DOHH2 (cell line): Measurements from ENCODE around the gene GP1BB.

Source experiments
- H3F3A ChIP-seq: fragments of 200-600 bp; sonication (generic), shearing (Covaris generic); 2 replicates; pipeline ENCODE4 v1.6.0; 2016; ENCODE audit warnings: antibody characterized with exemption, mild to moderate bottlenecking; ENCODE audit not compliant: control insufficient read depth, insufficient read depth
- H3K27ac ChIP-seq: fragments of 200-600 bp; sonication (generic); 2 replicates; pipeline ENCODE4 v1.5.1; 2014; ENCODE audit warnings: low read depth, mild to moderate bottlenecking, low read length, moderate library complexity
- H3K27me3 ChIP-seq: fragments of 200-600 bp; sonication (generic); 2 replicates; pipeline ENCODE4 v1.6.1; 2014; ENCODE audit warnings: mild to moderate bottlenecking, low read length, mixed read lengths; ENCODE audit not compliant: control insufficient read depth
- H3K36me3 ChIP-seq: fragments of 200-600 bp; sonication (generic); 2 replicates; pipeline ENCODE4 v1.6.1; 2014; ENCODE audit warnings: mild to moderate bottlenecking, low read length, moderate library complexity, mixed read lengths; ENCODE audit not compliant: control insufficient read depth
- H3K4me1 ChIP-seq: fragments of 200-600 bp; sonication (generic); 2 replicates; pipeline ENCODE4 v1.6.1; 2014; ENCODE audit warnings: mild to moderate bottlenecking, low read length, mixed read lengths; ENCODE audit not compliant: control insufficient read depth
- H3K4me2 ChIP-seq: fragments of 200-600 bp; sonication (generic); 2 replicates; pipeline ENCODE4 v1.6.0; 2014; ENCODE audit warnings: mild to moderate bottlenecking, low read length, moderate library complexity
- H3K4me3 ChIP-seq: fragments of 200-600 bp; sonication (generic); 2 replicates; pipeline ENCODE4 v1.5.1; 2014; ENCODE audit warnings: mild to moderate bottlenecking, low read length, mixed read lengths
- H3K79me2 ChIP-seq: fragments of 200-600 bp; sonication (generic); 2 replicates; pipeline ENCODE4 v1.6.1; 2014; ENCODE audit warnings: mild to moderate bottlenecking, low read length, mixed read lengths; ENCODE audit not compliant: control insufficient read depth
- H3K9me2 ChIP-seq: fragments of 200-600 bp; sonication (generic); replicated peaks from 2 replicates; pipeline ENCODE4 v1.6.1; 2014; ENCODE audit warnings: mild to moderate bottlenecking, low read length, mixed read lengths; ENCODE audit not compliant: control insufficient read depth
- H3K9me3 ChIP-seq: fragments of 200-600 bp; sonication (generic); 2 replicates; pipeline ENCODE4 v1.6.1; 2014; ENCODE audit warnings: antibody characterized with exemption, low read length, mixed read lengths; ENCODE audit not compliant: control insufficient read depth, insufficient read depth
- H4K20me1 ChIP-seq: fragments of 200-600 bp; sonication (generic); 2 replicates; pipeline ENCODE4 v1.6.0; 2014; ENCODE audit warnings: low read depth, mild to moderate bottlenecking, antibody characterized with exemption, low read length, moderate library complexity; ENCODE audit not compliant: control insufficient read depth, insufficient read depth
- EZH2phosphoT487 ChIP-seq: fragments of 200-600 bp; sonication (generic); IDR thresholded peaks from 2 replicates; pipeline ENCODE4 v1.6.1; 2017; ENCODE audit warnings: borderline replicate concordance, mild to moderate bottlenecking, antibody characterized with exemption, low read length, moderate library complexity, mixed read lengths
- TF ChIP-seq, protein P1 (sequence below): fragments of 200-600 bp; sonication (generic); IDR thresholded peaks from one replicate; pipeline ENCODE4 v1.5.1; 2014; ENCODE audit warnings: antibody characterized with exemption, mild to moderate bottlenecking, low read depth, low read length; ENCODE audit not compliant: poor library complexity, severe bottlenecking

The GP1BB gene

DNA sequence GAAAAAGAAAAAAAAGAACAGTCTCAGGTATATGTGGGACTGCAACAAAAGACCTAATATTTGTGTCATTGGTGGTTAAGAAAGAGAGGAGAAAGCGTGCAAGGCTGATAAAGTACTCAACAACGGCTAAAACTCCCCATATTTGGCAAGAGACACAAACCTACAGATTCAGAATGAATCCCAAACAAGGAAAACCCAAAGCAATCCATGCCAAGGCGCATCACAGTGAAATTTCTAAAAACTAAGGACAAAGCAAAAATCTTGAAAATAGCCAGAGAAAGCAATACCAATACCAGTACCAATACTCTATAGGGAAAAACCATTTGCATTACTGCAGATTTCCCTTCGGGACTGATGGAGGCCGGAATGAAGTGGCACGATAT lies 41.5 kb upstream of the GP1BB start:
- Histone ChIP-seq H3K27ac (no peak overlapping the region), H3K4me3 (no peak overlapping the region), H3K9me3 (no peaks in the 10 kb centered on the region), H3K4me1 (no peaks in the 10 kb centered on the region), H4K20me1 (no peaks in the 10 kb centered on the region; the same call in 1 of the 2 replicates), H3K79me2 (no peaks in the 10 kb centered on the region), H3F3A (no peaks in the 10 kb centered on the region; the same call in 1 of the 2 replicates), H3K9me2 (no peaks in the 10 kb centered on the region), H3K27me3 (peaks cover 19% of the 10 kb centered on the region), H3K4me2 (no peak overlapping the region), H3K36me3 (no peaks in the 10 kb centered on the region)
- TF ChIP-seq EZH2phosphoT487: no peak
- TF ChIP-seq, protein P1, sequence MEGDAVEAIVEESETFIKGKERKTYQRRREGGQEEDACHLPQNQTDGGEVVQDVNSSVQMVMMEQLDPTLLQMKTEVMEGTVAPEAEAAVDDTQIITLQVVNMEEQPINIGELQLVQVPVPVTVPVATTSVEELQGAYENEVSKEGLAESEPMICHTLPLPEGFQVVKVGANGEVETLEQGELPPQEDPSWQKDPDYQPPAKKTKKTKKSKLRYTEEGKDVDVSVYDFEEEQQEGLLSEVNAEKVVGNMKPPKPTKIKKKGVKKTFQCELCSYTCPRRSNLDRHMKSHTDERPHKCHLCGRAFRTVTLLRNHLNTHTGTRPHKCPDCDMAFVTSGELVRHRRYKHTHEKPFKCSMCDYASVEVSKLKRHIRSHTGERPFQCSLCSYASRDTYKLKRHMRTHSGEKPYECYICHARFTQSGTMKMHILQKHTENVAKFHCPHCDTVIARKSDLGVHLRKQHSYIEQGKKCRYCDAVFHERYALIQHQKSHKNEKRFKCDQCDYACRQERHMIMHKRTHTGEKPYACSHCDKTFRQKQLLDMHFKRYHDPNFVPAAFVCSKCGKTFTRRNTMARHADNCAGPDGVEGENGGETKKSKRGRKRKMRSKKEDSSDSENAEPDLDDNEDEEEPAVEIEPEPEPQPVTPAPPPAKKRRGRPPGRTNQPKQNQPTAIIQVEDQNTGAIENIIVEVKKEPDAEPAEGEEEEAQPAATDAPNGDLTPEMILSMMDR: no peak

DNA sequence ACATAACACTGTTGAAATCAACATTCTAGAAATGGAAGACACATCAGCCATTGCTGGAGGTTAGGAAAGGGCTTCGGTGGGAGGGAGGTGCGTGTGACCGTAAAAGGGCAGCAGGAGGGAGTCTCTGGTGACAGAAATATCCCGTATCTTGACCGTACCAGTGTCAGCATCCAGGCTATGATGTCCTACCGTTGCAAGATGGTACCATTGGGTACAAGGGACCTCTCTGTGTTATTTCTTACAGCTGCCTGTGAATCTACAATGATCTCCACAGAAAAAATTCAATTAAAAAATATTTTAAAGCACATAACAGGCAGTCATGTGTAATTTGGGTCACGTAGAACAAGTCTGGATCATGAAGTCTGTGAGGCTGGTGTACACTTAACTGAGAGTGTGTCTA lies 36.4 kb upstream of the GP1BB start:
- H3K79me2 ChIP-seq: no peaks in the 10 kb centered on the region
- no peaks in the 10 kb centered on the region for H3K9me3 ChIP-seq
- H3K27me3 ChIP-seq: peaks cover 14% of the 10 kb centered on the region
- H3K4me2 ChIP-seq: no peak overlapping the region
- no peaks in the 10 kb centered on the region for H3K4me1 ChIP-seq
- TF ChIP-seq, protein P1: no peak
- TF ChIP-seq EZH2phosphoT487: no peak
- H3K9me2 ChIP-seq: no peaks in the 10 kb centered on the region
- H3F3A ChIP-seq: no peaks in the 10 kb centered on the region; the same call in 1 of the 2 replicates
- H3K36me3 ChIP-seq: no peaks in the 10 kb centered on the region
- H3K27ac ChIP-seq: no peak overlapping the region
- H3K4me3 ChIP-seq: no peak overlapping the region
- no peaks in the 10 kb centered on the region; the same call in 1 of the 2 replicates for H4K20me1 ChIP-seq

DNA sequence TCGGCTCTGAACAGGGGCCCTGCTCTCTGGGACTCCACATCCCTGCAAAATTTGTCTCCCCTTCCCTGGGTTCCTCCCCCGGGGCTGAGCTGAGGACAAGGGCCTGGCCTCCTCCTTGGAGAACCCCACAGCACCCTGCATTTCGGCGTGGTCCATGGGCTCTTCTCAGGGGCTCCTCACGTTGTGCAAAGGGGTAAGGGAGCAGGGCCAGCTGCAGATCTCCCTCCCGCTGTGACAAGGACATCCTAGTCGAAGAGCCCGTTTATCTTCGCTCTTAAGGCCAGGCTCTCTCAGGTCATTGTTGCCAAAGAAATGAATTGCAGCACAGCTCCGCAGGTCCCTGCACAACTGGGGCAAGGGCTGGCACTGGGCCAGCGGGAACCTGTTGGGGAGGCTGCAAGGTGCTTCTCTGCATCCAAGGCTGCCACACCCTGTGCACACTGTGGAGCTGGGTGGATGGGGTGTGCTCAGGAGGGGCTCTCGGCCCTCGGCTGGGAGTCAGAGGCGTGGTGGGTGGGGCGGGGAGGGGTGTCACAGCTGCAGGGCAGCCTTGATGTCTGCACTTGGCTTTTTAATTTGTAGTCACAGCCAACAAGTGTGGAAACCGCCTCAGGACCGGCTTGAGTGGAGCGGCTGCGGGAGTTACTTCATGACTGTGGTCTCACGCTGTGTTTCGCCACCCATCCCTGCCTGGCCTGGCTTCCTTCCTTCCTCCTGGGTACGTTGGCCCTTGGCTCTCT lies 35.6 kb upstream of the GP1BB start:
- H4K20me1 ChIP-seq: no peaks in the 10 kb centered on the region
- H3K27me3 ChIP-seq: peaks cover 8% of the 10 kb centered on the region; the same call in 1 of the 2 replicates
- TF ChIP-seq, protein P1: no peak
- no peak for TF ChIP-seq EZH2phosphoT487

More for the DNA sequence above, 35.6 kb upstream of the GP1BB start:
- no peaks in the 10 kb centered on the region for H3K9me3 ChIP-seq
- no peak overlapping the region for H3K27ac ChIP-seq
- no peaks in the 10 kb centered on the region for H3K9me2 ChIP-seq
- no peaks in the 10 kb centered on the region for H3K36me3 ChIP-seq
- H3K4me1 ChIP-seq: no peaks in the 10 kb centered on the region
- H3K4me2 ChIP-seq: no peak overlapping the region
- H3K4me3 ChIP-seq: no peak overlapping the region
- no peaks in the 10 kb centered on the region for H3K79me2 ChIP-seq
- H3F3A ChIP-seq: no peaks in the 10 kb centered on the region; the same call in 1 of the 2 replicates
